Right lobe of liver (tissue), 4 donors: ENCODE results near the gene LEP.

ENCODE experiments used
- POLR2A ChIP-seq: fragments of 450-650 bp; IDR thresholded peaks from one replicate; pipeline ENCODE4 v1.6.1; 2017; ENCODE audit warnings: antibody characterized with exemption, mild to moderate bottlenecking
- TF ChIP-seq, protein P1 (sequence below), 4 donors: fragments of 200-600 bp in 3 of 4; fragments of 450-650 bp in 1 of 4; IDR thresholded peaks; one replicate each; pipeline versions ENCODE4 v1.5.1 to v1.8.0; 2016 to 2022; ENCODE audit warnings: antibody characterized with exemption in 4 of 4, mild to moderate bottlenecking in 2 of 4
- donor health status: DM: no; HTN: no; CAD: no.
- donor health status: DM: no; HTN: no; CAD: no.
- donor health status: DM: no; HTN: yes; CAD: no.

DNA sequence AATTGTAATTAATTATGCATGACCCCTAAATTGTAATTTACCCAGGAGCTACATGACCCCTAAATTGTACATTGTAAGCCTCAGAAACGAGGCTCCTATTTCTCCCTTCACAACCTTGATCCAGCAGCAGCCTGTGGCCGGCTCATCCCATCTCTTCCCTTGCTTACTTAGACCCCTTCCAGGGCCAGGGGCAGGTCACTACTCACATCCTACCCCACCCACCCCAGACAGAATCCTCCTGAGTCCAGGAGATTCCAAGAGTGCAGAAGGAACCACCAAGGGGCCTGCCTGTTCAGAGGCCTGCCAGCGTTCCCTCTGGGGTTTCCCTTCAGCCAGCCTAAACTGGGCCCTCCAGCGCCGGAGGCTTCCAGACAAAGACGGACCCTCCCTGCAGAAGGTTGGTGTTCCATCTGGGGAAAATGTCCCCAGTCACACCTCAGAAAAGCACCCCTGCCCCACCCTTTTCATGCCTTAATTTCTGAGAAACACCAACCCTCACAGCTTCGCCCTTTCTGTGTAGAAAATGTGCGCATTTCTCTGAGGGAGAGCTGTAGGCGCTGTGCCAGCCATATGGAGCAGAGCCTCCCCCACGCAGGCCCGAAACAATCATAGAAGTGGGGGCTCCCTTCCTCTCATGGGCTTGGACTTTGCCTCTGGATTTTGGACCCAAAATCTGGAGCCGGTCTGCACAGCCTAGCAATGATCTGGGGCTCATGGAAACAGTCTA is 19.2 kb downstream of the LEP start:
- TF ChIP-seq, protein P1, sequence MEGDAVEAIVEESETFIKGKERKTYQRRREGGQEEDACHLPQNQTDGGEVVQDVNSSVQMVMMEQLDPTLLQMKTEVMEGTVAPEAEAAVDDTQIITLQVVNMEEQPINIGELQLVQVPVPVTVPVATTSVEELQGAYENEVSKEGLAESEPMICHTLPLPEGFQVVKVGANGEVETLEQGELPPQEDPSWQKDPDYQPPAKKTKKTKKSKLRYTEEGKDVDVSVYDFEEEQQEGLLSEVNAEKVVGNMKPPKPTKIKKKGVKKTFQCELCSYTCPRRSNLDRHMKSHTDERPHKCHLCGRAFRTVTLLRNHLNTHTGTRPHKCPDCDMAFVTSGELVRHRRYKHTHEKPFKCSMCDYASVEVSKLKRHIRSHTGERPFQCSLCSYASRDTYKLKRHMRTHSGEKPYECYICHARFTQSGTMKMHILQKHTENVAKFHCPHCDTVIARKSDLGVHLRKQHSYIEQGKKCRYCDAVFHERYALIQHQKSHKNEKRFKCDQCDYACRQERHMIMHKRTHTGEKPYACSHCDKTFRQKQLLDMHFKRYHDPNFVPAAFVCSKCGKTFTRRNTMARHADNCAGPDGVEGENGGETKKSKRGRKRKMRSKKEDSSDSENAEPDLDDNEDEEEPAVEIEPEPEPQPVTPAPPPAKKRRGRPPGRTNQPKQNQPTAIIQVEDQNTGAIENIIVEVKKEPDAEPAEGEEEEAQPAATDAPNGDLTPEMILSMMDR (IDR thresholded peaks at IDR 0.05) = no peak
- no peak for TF ChIP-seq POLR2A
